HG02840 (cell line): ENCODE results near the gene EDC3.
"Not testable (repeated sequence)": the region's sequence is repeated elsewhere in the genome, so short reads cannot be mapped to it uniquely, and the experiment has no call there.

Source experiments
- ATAC-seq: cut with Tn5 transposase; IDR thresholded peaks from one replicate; pipeline ENCODE4 v1.9.1; 2021; ENCODE audit warnings: mild to moderate bottlenecking, moderate library complexity, moderate number of reproducible peaks; ENCODE audit not compliant: unreplicated experiment, low FRiP score

EDC3 gene

DNA sequence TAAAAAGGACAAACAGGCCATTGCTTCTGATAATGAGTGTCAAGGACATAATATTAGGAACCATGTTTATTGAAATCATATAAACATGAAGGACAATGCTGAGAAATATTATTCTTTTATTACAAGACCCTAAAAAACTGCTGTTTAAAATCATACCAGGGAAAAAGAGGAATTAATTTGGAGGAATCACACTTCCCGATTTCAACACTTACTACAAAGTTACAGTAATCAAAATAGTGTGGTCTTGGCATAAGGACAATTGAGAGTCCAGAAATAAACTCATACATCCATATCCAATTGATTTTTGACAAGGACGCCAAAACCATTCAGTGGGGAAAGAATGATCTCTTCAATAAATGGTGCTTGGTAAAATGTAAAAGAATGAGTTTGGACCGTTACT lies 16.5 kb upstream of the EDC3 start:
- no peak for ATAC-seq

DNA sequence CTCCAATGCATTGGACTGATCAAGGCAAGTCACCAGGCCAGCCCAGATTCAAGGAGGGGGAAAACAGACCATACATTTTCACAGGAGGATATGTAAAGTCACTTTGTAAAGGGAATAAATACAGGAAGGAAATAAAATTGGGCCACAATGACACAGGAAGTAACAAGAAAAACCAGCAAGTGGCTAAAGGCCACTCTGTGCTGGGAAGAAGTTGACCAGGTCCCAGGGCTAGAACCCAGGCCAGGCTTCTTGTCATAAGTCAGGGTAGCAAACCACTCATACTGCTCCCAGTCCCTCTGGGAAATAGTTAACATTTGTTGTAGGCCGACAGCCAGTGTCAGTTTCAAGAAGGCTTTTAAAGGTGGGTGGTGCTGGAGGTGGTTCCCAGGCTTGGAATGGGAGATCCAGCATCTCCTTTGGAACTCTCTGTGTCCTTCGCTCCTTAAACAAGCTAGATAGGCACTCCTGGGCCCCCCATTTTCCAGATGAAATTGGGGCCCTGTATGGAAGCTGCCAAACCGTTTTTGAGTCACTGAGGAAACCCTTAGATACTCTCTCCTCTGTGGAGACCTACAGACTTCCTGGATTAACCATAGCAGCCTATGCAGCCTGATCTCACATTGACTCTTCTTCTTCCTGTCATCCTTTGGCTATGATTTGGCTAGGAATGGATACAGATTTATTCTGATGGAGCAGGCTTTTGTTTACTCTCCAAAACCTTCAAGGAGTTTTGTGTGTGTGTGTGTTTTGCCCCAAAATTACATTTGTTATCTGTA lies 14.7 kb upstream of the EDC3 start:
- no peak for ATAC-seq

DNA sequence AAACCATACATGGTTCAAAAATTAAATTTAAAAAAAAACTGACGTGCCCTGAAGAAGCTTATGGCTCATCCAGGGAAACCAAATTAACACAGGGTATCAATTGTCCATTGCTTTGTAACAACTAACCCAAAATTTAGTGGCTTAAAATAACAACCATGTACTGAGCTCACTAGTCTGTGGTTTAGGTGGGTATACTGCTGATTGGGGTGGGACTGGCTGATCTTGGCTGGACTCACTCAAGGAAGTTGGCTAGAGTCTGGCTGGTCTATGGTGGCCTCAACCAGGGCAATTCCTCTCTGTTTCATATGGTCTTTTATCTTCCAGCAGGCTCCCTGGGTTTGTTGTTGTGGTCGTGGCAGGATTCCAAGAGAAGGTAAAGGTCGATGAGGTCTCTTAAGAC lies 14.1 kb upstream of the EDC3 start:
- no peak for ATAC-seq

GRCh38 chr15:74709011-74709410 lies 13.2 kb upstream of the EDC3 start:
- no peak for ATAC-seq

DNA sequence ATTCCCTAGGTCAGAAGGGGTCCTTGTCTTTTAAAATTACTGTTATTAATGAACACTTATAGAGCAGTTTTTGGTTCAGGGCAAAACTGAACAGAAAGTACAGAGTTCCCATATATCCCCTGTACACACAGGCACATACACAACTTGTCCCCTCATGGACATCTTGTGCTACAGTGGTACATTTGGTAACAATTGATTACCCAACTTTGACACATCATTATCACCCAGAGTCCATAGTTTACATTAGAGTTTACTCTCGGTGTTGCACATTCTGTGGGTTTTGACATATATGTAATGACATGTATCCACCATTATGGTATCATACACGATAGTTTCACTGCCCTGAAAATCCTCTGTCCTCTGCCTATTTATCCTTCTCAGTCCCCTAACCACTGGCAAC lies 984 bp upstream of the EDC3 start:
- ATAC-seq = no peak

- ATAC-seq = no peak
Observed at GRCh38 chr15:74696398-74696729, 540 bp upstream of the EDC3 start.

- ATAC-seq = no peak
Observed at GRCh38 chr15:74692327-74692726, 3.5 kb downstream of the EDC3 start.

GRCh38 chr15:74683758-74684157 lies 12.1 kb downstream of the EDC3 start:
- no peak for ATAC-seq

GRCh38 chr15:74682954-74683353 lies 12.9 kb downstream of the EDC3 start:
- no peak for ATAC-seq

GRCh38 chr15:74680456-74680855 lies 15.4 kb downstream of the EDC3 start:
- no peak for ATAC-seq

- no peak for ATAC-seq
Observed at GRCh38 chr15:74676801-74677200, 19.0 kb downstream of the EDC3 start.

GRCh38 chr15:74674161-74674560 lies 21.7 kb downstream of the EDC3 start:
- no peak for ATAC-seq

- no peak for ATAC-seq
Observed at GRCh38 chr15:74669627-74670026, 26.2 kb downstream of the EDC3 start.

GRCh38 chr15:74667975-74668374 lies 27.8 kb downstream of the EDC3 start:
- no peak for ATAC-seq

DNA sequence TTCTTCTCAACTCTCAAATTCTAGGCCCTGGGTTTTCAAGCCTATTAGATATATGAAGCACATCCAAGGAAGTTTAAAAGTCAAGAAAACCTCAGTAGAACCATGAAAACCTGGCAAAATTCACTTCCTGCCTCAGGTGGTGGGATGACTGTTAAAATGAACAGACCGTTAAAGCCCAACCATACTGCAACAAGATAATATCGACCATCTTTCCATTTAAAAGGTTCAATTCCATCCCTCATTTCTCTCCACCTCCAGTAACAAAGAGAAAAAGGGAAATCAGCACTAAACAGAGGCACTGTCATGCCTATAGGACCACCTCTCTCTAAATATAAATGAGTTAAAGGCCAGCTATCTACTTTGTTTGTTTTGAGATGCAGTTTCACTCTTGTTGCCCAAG lies 31.2 kb downstream of the EDC3 start:
- ATAC-seq = no peak

DNA sequence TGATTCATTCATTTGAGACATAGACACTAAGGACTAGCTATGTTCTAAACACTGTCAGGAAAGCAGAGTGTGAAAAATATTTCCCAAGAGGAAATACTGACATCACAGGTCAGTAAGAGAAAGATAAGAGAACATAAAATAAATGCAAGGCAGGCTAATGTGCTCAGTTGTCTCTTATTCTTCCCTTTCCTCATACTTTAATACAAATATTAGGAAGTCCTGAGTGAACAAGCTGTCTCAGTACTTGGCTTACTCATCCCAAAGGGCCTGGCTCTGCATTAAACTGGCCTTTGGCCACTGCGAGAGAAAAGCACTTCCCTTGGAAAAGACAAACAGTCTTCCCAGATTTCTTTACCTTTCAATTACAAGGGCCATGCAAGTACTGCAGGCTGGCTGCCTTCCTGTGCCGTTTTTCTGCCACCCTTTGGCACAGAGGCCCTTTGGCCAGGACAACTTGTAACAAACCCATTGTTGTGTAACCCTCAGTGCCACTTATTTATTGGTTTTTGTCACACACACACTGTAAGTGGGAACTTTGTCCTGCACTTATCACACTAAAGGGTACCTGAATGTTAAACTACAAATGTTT lies 31.7 kb downstream of the EDC3 start:
- no peak for ATAC-seq

- ATAC-seq = no peak
Observed at GRCh38 chr15:74663303-74664027, 32.4 kb downstream of the EDC3 start.

GRCh38 chr15:74662064-74662860 lies 33.6 kb downstream of the EDC3 start:
- ATAC-seq = no peak

- ATAC-seq = not testable (repeated sequence)
Observed at GRCh38 chr15:74661280-74661679, 34.5 kb downstream of the EDC3 start.

GRCh38 chr15:74657846-74658245 lies 38.0 kb downstream of the EDC3 start:
- ATAC-seq = no peak

- no peak for ATAC-seq
Observed at GRCh38 chr15:74656935-74657535, 38.8 kb downstream of the EDC3 start.
